Measurements from ENCODE around the gene MYRIP.

Gene MYRIP

DNA sequence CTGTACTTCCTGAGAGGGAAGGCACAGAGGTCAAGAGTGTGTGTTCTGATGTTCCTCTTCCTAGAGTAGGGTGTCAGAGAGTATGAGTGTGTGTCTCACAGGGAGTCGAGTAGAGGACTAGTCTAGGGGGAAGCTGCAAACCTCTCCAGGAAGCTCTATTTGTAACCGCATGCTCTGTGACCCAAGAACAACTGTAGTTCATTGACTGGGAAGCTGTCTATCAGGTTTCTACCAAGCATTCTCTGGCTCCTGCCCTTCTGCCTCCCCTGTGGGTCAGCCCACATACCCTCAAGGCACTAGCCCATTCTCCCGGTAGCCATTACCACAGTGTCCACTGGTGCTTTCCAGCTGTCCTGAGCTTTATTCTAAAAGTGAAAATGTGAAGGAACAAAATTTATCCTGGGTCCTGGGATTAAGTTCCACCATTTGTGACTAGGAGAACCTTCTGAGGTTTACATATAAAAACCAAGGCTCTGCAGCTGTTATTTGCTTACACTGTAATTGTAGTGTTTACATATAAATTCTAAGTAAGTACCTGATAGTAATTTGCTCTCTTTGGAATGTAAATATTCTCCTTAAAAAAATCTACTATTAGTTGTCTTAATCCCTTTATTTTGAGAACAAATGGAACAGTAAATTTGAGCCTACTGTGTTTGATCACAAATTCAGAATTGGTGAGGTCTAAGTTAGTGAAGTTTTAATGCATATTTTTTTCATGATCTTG is 40.7 kb downstream of the MYRIP start:
- Histone ChIP-seq H3K79me2 (ENCODE audit: insufficient read depth, low read length) (no peaks in the 10 kb centered on the region), H3K27me3 (ENCODE audit: low read length) (no peaks in the 10 kb centered on the region), H3K9ac (ENCODE audit: low read length) (no peak overlapping the region), H3F3A (ENCODE audit: insufficient read depth) (no peaks in the 10 kb centered on the region), H3K27ac (ENCODE audit: low read depth, low read length) (no peak overlapping the region), H3K9me3 (ENCODE audit: insufficient read depth, low read length) (no peaks in the 10 kb centered on the region), H4K20me1 (ENCODE audit: low read depth, low read length) (no peaks in the 10 kb centered on the region), H3K36me3 (ENCODE audit: low read length) (no peaks in the 10 kb centered on the region), H3K4me3 (ENCODE audit: insufficient read depth, low read length, poor library complexity, severe bottlenecking) (no peak overlapping the region), H2AFZ (ENCODE audit: low read depth, low read length, severe bottlenecking) (no peak overlapping the region), H3K4me2 (ENCODE audit: low read depth, low read length, poor library complexity, severe bottlenecking) (no peak overlapping the region), H3K9me2 (replicated peaks; ENCODE audit: insufficient read depth, low read length) (no peaks in the 10 kb centered on the region)
- TF ChIP-seq, protein P1, sequence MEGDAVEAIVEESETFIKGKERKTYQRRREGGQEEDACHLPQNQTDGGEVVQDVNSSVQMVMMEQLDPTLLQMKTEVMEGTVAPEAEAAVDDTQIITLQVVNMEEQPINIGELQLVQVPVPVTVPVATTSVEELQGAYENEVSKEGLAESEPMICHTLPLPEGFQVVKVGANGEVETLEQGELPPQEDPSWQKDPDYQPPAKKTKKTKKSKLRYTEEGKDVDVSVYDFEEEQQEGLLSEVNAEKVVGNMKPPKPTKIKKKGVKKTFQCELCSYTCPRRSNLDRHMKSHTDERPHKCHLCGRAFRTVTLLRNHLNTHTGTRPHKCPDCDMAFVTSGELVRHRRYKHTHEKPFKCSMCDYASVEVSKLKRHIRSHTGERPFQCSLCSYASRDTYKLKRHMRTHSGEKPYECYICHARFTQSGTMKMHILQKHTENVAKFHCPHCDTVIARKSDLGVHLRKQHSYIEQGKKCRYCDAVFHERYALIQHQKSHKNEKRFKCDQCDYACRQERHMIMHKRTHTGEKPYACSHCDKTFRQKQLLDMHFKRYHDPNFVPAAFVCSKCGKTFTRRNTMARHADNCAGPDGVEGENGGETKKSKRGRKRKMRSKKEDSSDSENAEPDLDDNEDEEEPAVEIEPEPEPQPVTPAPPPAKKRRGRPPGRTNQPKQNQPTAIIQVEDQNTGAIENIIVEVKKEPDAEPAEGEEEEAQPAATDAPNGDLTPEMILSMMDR (IDR thresholded peaks at IDR 0.05; ENCODE audit: insufficient read depth, low read length, poor library complexity, severe bottlenecking) = no peak

DNA sequence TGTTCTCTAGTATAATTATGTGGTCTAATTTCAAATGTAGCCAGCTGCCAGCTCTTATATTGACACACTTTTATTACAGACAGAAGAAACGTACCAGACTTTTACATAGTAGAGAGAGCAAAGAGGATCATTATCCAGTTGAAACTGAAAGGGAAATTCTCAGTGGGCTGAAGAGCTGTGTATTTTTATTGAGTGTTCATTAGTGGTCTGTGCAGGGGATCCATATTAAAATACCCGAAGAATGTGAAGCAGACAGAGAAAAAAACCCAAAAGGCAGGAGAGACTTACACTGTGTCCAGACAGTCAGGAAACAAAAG is 41.3 kb downstream of the MYRIP start:
- Histone ChIP-seq H3K27ac (ENCODE audit: low read depth, low read length) (no peak overlapping the region), H3K79me2 (ENCODE audit: insufficient read depth, low read length) (no peaks in the 10 kb centered on the region), H3K9me2 (replicated peaks; ENCODE audit: insufficient read depth, low read length) (no peaks in the 10 kb centered on the region), H3K4me3 (ENCODE audit: insufficient read depth, low read length, poor library complexity, severe bottlenecking) (no peak overlapping the region), H3F3A (ENCODE audit: insufficient read depth) (no peaks in the 10 kb centered on the region), H3K4me2 (ENCODE audit: low read depth, low read length, poor library complexity, severe bottlenecking) (no peak overlapping the region), H3K27me3 (ENCODE audit: low read length) (no peaks in the 10 kb centered on the region), H4K20me1 (ENCODE audit: low read depth, low read length) (no peaks in the 10 kb centered on the region), H3K9ac (ENCODE audit: low read length) (no peak overlapping the region), H2AFZ (ENCODE audit: low read depth, low read length, severe bottlenecking) (no peak overlapping the region), H3K9me3 (ENCODE audit: insufficient read depth, low read length) (no peaks in the 10 kb centered on the region), H3K36me3 (ENCODE audit: low read length) (no peaks in the 10 kb centered on the region)
- TF ChIP-seq EZH2phosphoT487 (conservative IDR thresholded peaks at IDR 0.05; ENCODE audit: low read length) = no peak
- TF ChIP-seq, protein P1 (IDR thresholded peaks at IDR 0.05; ENCODE audit: insufficient read depth, low read length, poor library complexity, severe bottlenecking) = no peak

DNA sequence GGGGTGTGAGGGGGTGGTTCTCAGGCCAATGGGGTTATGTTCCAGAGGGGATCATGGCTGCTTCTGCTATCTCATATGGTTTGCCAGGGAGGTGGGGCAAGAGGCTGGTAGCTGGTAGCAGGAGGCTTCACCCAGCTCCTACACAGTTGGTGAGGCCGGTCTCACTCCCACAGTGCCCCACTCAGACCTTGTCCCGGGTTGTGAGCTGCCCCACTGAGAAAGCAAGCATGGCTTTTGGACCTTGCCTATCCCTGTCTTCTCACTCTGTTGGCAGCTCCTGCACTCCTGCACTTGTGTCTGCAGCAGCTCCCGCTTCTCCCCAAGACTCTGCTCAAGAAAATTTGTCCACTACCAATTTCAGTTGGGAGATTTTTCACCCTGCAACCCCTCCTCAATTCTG is 46.1 kb downstream of the MYRIP start:
- Histone ChIP-seq H3K36me3 (ENCODE audit: low read length) (no peaks in the 10 kb centered on the region), H3K4me2 (ENCODE audit: low read depth, low read length, poor library complexity, severe bottlenecking) (no peak overlapping the region), H3K27me3 (ENCODE audit: low read length) (no peaks in the 10 kb centered on the region), H4K20me1 (ENCODE audit: low read depth, low read length) (no peaks in the 10 kb centered on the region), H3F3A (ENCODE audit: insufficient read depth) (no peaks in the 10 kb centered on the region), H3K27ac (ENCODE audit: low read depth, low read length) (no peak overlapping the region), H3K9me2 (replicated peaks; ENCODE audit: insufficient read depth, low read length) (0 out of 2 replicates have a peak, but pooled peaks cover 4% of the 10 kb centered on the region), H3K79me2 (ENCODE audit: insufficient read depth, low read length) (no peaks in the 10 kb centered on the region), H3K4me3 (ENCODE audit: insufficient read depth, low read length, poor library complexity, severe bottlenecking) (no peak overlapping the region), H3K9ac (ENCODE audit: low read length) (no peak overlapping the region), H3K9me3 (ENCODE audit: insufficient read depth, low read length) (no peaks in the 10 kb centered on the region), H2AFZ (ENCODE audit: low read depth, low read length, severe bottlenecking) (no peak overlapping the region)
- TF ChIP-seq, protein P1 (IDR thresholded peaks at IDR 0.05; ENCODE audit: insufficient read depth, low read length, poor library complexity, severe bottlenecking) = no peak
- TF ChIP-seq EZH2phosphoT487 (conservative IDR thresholded peaks at IDR 0.05; ENCODE audit: low read length) = no peak

All from SU-DHL-6 (cell line).